ENCODE data around the gene CADM2.
"Not testable (repeated sequence)": the region's sequence is repeated elsewhere in the genome, so short reads cannot be mapped to it uniquely, and the experiment has no call there.

GRCh38 chr3:85504129-85504784 lies 545.5 kb downstream of the CADM2 start:
- TF ChIP-seq REST (IDR thresholded peaks at IDR 0.05; ENCODE audit: unreplicated experiment); POLR2AphosphoS5 (IDR thresholded peaks at IDR 0.05; ENCODE audit: low read depth); JUNB (IDR thresholded peaks at IDR 0.05; ENCODE audit: unreplicated experiment); EZH2phosphoT487 (IDR thresholded peaks at IDR 0.05; ENCODE audit: unreplicated experiment); EZH2 (IDR thresholded peaks at IDR 0.05; ENCODE audit: low read depth, unreplicated experiment); ETS1 (IDR thresholded peaks at IDR 0.05); STAT1 (IDR thresholded peaks at IDR 0.05; ENCODE audit: unreplicated experiment); ZNF331 (CRISPR knock-in tag; IDR thresholded peaks at IDR 0.05; ENCODE audit: low read depth): not testable (repeated sequence)
- TF ChIP-seq CTCF (conservative IDR thresholded peaks at IDR 0.05; ENCODE audit: low read depth in 2 of 2) = peak in 1 of 2 experiments; percentile 28; a peak in 2 of 4 replicates
